Suprapubic skin (tissue), 4 donors: Measurements from ENCODE around the gene PANK4. TPM values are rescaled to one million over a fixed set of nuclear protein-coding genes. Genes with fewer than 3 reads are reported as not detected.
A peak's percentile ranks its signal among the peaks of the same experiment; 100 is the strongest.

Experiments used
- DNase-seq, 2 donors: peaks; one replicate each; pipeline ENCODE4 v3.0.0-alpha.2; 2019; ENCODE audit warnings: low spot score in 2 of 2
- H3K27ac ChIP-seq: fragments of 200-600 bp; sonication (generic); one replicate; pipeline ENCODE4 v1.5.1; 2019
- H3K27me3 ChIP-seq: fragments of 200-600 bp; sonication (generic); one replicate; pipeline ENCODE4 v1.5.1; 2019
- H3K36me3 ChIP-seq: fragments of 200-600 bp; sonication (generic); one replicate; pipeline ENCODE4 v1.5.1; 2019
- H3K4me1 ChIP-seq: fragments of 200-600 bp; sonication (generic); one replicate; pipeline ENCODE4 v1.5.1; 2019
- H3K4me3 ChIP-seq: fragments of 200-600 bp; sonication (generic); one replicate; pipeline ENCODE4 v1.5.1; 2019; ENCODE audit warnings: mild to moderate bottlenecking
- H3K9me3 ChIP-seq: fragments of 200-600 bp; sonication (generic); one replicate; pipeline ENCODE4 v1.5.1; 2019
- EP300 ChIP-seq: sonication (generic); formaldehyde crosslinking; IDR thresholded peaks from one replicate; pipeline ENCODE4 v1.6.1; 2017; ENCODE audit warnings: antibody characterized with exemption
- POLR2A ChIP-seq, 2 donors: fragments of 450-650 bp; IDR thresholded peaks; one replicate each; pipeline ENCODE4 v1.6.1; 2017; ENCODE audit warnings: antibody characterized with exemption in 2 of 2, mild to moderate bottlenecking in 2 of 2, moderate library complexity in 2 of 2
- POLR2AphosphoS5 ChIP-seq, 3 donors: sonication (generic); formaldehyde crosslinking; IDR thresholded peaks; one replicate each; pipeline ENCODE4 v1.6.1; 2017; ENCODE audit warnings: antibody characterized with exemption in 3 of 3
- WGBS: methylation state at CpG from one replicate; pipeline ENCODE4 v1.1.5; 2018; 5-methylcytosine and 5-hydroxymethylcytosine counted together
- total RNA-seq, 4 donors: library from RNA; depleted of rRNA; stranded (reverse); fragments of >200 nt; gene quantifications; one replicate each; pipeline ENCODE4 v1.1.0, GENCODE V29; 2016
- TF ChIP-seq, protein P1 (sequence below), 2 donors: fragments of 200-600 bp in 1 of 2; fragments of 450-650 bp in 1 of 2; sonication (generic) in 1 of 2; IDR thresholded peaks; one replicate each; pipeline ENCODE4 v1.5.1; 2016 to 2019; ENCODE audit warnings: antibody characterized with exemption in 2 of 2, mild to moderate bottlenecking in 1 of 2, moderate library complexity in 1 of 2

The PANK4 gene
- total RNA-seq, 4 donors from 2014 or later = 17.7 to 36.0 (median 29.7) TPM

DNA sequence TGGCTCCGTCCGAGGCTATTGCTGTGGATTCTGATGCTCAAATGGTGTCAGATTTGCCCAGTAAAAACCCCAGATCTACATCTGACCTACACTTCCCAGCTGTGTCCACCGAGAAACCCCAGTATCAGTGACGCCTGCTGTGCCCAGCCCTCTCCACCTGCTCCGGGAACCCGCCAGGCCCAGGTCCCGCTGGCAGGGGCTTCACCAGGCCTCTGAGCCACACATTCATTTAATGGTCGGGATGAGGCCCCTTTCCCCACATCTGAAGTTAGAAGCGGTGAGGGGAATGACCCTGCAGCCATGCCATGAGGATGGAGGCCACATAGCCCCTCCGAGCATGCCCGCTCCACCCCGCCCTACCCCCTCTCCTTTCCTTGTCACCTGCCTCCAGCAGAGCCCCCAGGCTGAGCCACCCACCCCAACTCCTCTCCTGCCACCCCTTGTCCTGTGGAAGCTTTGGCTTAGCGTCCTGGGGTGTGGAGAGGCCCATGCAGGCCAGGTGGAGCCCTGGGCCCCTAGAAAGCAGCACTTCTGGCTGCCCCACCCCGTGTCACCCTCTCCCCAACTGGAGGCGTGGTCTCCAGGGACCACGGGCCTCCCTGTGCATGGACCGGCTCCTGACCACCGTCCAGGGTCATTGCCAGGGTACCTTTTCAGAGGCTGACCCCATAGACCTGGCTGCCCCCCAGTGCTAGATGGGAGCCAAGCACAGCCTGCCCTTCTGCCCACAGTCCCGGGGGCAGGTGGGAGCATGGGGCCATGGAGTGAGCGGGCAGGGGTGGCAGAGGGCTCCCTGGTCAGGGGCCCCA lies 37.8 kb upstream of the PANK4 start:
- 87% methylated on average over 9 of the region's 20 CpGs for WGBS
- Histone ChIP-seq H3K4me1 (no peaks in the 10 kb centered on the region), H3K27me3 (peaks cover 5% of the 10 kb centered on the region), H3K4me3 (no peak overlapping the region), H3K27ac (no peak overlapping the region), H3K9me3 (no peaks in the 10 kb centered on the region), H3K36me3 (peaks cover 40% of the 10 kb centered on the region)
- DNase-seq = no peak
- TF ChIP-seq POLR2AphosphoS5 (IDR thresholded peaks at IDR 0.05) (no peak), POLR2A (IDR thresholded peaks at IDR 0.05) (no peak), EP300 (no peak)
- TF ChIP-seq, protein P1, sequence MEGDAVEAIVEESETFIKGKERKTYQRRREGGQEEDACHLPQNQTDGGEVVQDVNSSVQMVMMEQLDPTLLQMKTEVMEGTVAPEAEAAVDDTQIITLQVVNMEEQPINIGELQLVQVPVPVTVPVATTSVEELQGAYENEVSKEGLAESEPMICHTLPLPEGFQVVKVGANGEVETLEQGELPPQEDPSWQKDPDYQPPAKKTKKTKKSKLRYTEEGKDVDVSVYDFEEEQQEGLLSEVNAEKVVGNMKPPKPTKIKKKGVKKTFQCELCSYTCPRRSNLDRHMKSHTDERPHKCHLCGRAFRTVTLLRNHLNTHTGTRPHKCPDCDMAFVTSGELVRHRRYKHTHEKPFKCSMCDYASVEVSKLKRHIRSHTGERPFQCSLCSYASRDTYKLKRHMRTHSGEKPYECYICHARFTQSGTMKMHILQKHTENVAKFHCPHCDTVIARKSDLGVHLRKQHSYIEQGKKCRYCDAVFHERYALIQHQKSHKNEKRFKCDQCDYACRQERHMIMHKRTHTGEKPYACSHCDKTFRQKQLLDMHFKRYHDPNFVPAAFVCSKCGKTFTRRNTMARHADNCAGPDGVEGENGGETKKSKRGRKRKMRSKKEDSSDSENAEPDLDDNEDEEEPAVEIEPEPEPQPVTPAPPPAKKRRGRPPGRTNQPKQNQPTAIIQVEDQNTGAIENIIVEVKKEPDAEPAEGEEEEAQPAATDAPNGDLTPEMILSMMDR (IDR thresholded peaks at IDR 0.05) = no peak

DNA sequence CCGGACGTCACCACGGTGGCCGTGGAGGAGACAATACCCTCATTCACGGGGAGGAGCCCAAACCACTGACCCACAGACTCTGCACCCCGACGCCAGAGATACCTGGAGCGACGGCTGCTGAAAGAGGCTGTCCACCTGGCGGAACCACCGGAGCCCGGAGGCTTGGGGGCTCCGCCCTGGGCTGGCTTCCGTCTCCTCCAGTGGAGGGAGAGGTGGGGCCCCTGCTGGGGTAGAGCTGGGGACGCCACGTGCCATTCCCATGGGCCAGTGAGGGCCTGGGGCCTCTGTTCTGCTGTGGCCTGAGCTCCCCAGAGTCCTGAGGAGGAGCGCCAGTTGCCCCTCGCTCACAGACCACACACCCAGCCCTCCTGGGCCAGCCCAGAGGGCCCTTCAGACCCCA lies 36.8 kb upstream of the PANK4 start:
- Histone ChIP-seq H3K27ac (no peak overlapping the region), H3K27me3 (peaks cover 5% of the 10 kb centered on the region), H3K4me3 (no peak overlapping the region), H3K4me1 (peaks cover 7% of the 10 kb centered on the region), H3K36me3 (peaks cover 50% of the 10 kb centered on the region), H3K9me3 (no peaks in the 10 kb centered on the region)
- TF ChIP-seq EP300 (no peak), POLR2A (IDR thresholded peaks at IDR 0.05) (no peak), POLR2AphosphoS5 (IDR thresholded peaks at IDR 0.05) (no peak)
- TF ChIP-seq, protein P1 (IDR thresholded peaks at IDR 0.05) = no peak
- 100% methylated on average over 1 of the region's 18 CpGs for WGBS
- DNase-seq = no peak

DNA sequence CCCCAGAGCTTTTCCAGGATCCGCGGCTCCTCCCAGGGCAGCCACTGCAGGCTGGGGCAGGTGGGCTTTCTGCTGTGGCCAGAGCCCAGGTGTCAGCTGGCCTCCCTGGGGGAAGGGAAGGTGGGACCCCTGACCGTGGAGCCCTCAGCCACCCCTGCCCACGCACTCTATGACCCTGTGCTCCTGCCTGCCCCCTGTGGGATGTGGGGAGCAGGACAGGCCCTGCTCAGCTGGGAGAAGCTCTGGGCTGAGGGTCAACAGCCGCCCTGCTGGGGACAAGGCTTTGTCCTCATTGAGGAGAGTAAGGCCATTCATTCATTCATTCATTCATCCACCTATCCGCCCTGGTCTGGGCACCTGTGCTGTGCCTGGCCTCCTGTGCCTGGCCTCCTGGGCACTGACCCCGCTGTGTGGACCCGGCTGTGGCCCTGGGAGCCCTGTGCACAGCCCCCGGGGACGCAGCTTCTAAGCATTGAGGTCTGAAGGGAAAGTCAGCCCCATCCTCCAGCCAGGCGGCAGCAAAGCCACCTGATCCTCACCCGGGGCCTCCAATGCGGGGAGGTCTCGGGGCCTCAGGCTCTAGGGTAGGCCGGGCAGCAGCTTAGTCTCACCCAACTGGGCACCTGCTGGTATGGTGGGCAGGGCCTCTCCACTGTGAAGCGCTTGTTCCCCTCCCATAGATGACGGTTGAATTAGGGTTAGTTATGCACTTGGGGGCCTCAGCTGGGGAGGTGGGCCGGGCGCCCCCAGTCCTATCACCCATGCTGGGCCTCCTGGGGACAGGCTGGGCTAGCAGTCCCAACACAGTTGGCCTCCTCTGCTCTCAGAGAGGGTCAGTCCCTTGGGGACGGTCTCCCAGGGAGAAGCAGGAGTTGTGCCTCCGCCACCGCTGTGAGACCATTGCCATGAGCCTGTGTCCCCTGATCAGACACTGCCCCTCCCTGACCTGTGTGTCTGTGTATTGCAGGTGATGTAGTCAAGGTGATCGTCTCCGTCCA lies 35.8 kb upstream of the PANK4 start:
- TF ChIP-seq POLR2AphosphoS5 (IDR thresholded peaks at IDR 0.05) = no peak
- TF ChIP-seq, protein P1 (IDR thresholded peaks at IDR 0.05) = peak in 1 of 2 donors; percentile 35
- DNase-seq = no peak
- WGBS = 88% methylated on average over 11 of the region's 24 CpGs

DNA sequence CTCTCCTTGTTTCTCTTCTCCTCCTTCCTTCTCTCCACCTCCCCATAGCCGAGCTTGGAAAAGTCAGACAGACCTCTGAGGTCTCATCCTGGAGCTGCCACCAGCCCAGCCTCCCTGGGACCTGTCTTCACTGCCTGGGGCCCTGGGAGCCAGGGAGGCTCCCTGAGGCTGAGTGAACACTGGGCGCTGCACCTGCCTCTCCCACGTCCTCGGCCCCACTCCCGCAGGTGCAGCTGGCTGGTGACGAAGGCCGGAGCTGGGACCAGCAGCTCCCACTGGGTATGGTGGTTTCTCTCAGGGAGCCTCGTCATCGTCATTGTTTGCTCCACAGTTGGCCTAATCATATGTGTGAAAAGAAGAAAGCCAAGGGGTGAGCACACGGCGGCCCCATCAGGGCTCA lies 35.0 kb upstream of the PANK4 start:
- peaks cover 50% of the 10 kb centered on the region for H3K36me3 ChIP-seq
- no peaks in the 10 kb centered on the region for H3K27me3 ChIP-seq
- no peak overlapping the region for H3K27ac ChIP-seq
- H3K4me3 ChIP-seq = no peak overlapping the region
- TF ChIP-seq EP300 (no peak), POLR2A (IDR thresholded peaks at IDR 0.05) (no peak), POLR2AphosphoS5 (IDR thresholded peaks at IDR 0.05) (no peak)
- TF ChIP-seq, protein P1 (IDR thresholded peaks at IDR 0.05) = no peak
- H3K4me1 ChIP-seq = peaks cover 23% of the 10 kb centered on the region
- H3K9me3 ChIP-seq = no peaks in the 10 kb centered on the region
- no peak for DNase-seq
- 80% methylated on average over 11 of the region's 11 CpGs for WGBS

More for the DNA sequence above, 35.8 kb upstream of the PANK4 start:
- no peak overlapping the region for H3K27ac ChIP-seq
- H3K4me3 ChIP-seq = no peak overlapping the region
- peaks cover 50% of the 10 kb centered on the region for H3K36me3 ChIP-seq
- peaks cover 3% of the 10 kb centered on the region for H3K27me3 ChIP-seq
- no peaks in the 10 kb centered on the region for H3K9me3 ChIP-seq
- H3K4me1 ChIP-seq = peaks cover 17% of the 10 kb centered on the region
